Measurements from ENCODE around the gene NDUFA8.

DNA sequence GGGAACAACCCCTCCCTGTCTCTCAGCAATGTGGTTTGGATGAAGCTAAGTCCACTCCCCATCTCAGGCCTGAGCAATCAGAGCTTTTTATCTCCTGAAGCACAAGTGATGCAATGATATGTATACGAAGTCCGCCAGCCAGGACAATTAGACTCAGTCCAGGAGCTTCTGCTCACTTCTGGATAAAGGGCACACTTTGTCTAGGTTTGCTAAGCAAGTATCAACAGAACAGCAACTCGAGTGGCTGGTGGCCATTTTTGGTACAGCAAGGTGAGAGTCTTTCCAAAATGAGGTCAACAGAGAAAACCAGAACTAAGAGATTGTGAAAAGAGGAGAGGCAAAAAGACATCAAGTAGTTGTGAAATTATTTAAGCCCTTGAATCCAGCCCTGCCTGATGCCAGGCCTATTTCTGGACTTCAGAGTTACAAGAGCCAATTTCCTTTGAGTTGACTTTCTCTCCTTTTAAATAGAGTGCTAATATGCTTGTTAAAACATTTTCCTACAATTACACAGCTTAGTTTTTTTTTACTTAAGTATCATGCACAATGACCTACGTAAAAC is 8.2 kb downstream of the NDUFA8 start:
- TF ChIP-seq, protein P1, sequence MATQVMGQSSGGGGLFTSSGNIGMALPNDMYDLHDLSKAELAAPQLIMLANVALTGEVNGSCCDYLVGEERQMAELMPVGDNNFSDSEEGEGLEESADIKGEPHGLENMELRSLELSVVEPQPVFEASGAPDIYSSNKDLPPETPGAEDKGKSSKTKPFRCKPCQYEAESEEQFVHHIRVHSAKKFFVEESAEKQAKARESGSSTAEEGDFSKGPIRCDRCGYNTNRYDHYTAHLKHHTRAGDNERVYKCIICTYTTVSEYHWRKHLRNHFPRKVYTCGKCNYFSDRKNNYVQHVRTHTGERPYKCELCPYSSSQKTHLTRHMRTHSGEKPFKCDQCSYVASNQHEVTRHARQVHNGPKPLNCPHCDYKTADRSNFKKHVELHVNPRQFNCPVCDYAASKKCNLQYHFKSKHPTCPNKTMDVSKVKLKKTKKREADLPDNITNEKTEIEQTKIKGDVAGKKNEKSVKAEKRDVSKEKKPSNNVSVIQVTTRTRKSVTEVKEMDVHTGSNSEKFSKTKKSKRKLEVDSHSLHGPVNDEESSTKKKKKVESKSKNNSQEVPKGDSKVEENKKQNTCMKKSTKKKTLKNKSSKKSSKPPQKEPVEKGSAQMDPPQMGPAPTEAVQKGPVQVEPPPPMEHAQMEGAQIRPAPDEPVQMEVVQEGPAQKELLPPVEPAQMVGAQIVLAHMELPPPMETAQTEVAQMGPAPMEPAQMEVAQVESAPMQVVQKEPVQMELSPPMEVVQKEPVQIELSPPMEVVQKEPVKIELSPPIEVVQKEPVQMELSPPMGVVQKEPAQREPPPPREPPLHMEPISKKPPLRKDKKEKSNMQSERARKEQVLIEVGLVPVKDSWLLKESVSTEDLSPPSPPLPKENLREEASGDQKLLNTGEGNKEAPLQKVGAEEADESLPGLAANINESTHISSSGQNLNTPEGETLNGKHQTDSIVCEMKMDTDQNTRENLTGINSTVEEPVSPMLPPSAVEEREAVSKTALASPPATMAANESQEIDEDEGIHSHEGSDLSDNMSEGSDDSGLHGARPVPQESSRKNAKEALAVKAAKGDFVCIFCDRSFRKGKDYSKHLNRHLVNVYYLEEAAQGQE (IDR thresholded peaks at IDR 0.05; ENCODE audit: insufficient read depth in 1 of 2, low read depth in 2 of 2, low read length in 1 of 2): no peak
- no peak for TF ChIP-seq CTCF (IDR thresholded peaks at IDR 0.05)
- TF ChIP-seq POLR2AphosphoS5 (IDR thresholded peaks at IDR 0.05; ENCODE audit: low read depth, low read length): no peak
- no peak for TF ChIP-seq SIN3A (IDR thresholded peaks at IDR 0.05; ENCODE audit: borderline replicate concordance, insufficient read depth, low read depth, low read length)
- no peak for TF ChIP-seq TCF7L2 (IDR thresholded peaks at IDR 0.05; ENCODE audit: low read depth, low read length)

Measured in Panc1 (cell line).